Myocyte (in vitro differentiated cells): ENCODE measurements around the gene BORCS5. TPM values are rescaled to one million over a fixed set of nuclear protein-coding genes. Genes with fewer than 3 reads are reported as not detected.
A peak's percentile ranks its signal among the peaks of the same experiment; 100 is the strongest.
"Not testable (repeated sequence)": the region's sequence is repeated elsewhere in the genome, so short reads cannot be mapped to it uniquely, and the experiment has no call there.

Source experiments
- DNase-seq: peaks from one replicate; pipeline ENCODE4 v3.0.0-alpha.2; 2012; ENCODE audit warnings: low read depth
- total RNA-seq: library from RNA; depleted of rRNA; stranded (reverse); fragments of >200 nt; gene quantifications from 2 replicates; pipeline ENCODE4 v1.2.3, GENCODE V29; 2014

BORCS5 gene
- total RNA-seq, 1 donor from 2014 or later: 15.7 TPM

DNA sequence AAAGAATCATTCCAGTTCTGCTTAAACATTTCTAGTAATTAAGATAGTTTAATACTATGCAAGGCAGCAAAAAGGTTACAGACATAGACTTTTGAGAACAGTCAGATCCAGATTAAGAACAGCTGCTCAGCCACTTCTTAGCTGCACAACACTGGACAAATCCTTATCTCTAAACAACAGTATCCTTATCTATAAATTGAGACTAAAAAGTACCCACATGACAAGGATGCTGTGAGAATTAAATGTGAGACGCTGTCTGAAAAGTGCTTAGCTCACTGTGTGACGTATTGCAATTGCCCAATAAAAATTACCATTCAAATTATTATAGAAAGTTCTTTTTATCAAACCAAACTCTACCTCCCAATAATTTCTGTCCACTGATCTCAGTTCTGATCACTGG lies 35.5 kb downstream of the BORCS5 start:
- no peak for DNase-seq

DNA sequence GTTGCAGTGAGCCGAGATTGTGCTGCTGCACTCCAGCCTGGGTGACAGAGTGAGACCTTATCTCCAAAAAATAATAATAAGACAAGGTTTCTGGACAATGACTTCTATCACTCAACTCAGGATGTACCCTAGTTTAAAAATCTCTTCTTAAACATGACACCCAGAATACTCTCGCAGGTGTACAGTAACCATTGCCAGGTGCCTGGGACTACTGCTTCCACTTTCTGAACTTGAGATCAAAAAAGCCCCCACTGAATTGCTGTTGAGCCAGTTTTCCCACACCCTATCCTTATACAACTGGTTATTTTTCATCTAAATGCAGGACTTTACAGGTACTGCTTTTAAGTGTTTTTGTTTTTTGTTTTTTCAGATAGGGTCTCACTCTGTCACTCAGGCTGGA lies 36.3 kb downstream of the BORCS5 start:
- DNase-seq: no peak

DNA sequence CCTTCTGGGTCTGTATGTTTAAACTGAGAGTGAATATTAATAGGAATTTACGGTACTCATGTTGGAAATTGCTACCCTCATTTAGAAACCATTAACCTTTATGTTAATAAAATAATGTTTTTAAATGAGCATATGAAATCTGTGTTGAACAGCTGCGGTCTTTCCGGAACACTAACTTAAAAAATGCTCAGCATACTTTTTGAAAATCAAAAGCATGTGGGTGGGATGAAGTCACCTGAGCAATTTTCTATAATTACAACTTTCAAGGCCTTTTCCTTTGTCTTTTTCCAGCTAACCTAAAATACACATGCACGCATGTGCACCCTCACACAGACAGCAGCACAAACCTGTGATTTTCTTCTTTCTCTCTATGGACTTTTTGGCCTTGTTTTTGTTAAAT lies 39.8 kb downstream of the BORCS5 start:
- DNase-seq: no peak

DNA sequence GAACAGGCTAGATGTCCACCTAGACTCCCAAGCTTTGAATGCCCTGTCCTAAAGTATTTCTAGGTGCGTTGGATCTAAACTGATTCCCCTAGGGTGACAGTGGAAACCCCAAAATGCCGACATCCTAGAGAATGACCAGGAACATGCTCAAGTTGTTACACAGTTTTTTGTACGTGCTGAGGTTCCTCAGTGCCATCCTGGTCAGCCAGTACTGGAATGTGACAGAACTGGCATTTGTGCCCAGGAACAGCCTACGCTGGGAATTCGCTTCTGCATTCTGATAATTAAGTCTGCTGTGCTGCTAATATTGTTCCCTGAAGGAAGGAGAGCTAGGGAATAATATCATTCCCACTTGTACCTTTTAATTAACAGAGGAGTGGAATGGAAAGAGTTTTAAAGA lies 40.3 kb downstream of the BORCS5 start:
- DNase-seq: no peak

DNA sequence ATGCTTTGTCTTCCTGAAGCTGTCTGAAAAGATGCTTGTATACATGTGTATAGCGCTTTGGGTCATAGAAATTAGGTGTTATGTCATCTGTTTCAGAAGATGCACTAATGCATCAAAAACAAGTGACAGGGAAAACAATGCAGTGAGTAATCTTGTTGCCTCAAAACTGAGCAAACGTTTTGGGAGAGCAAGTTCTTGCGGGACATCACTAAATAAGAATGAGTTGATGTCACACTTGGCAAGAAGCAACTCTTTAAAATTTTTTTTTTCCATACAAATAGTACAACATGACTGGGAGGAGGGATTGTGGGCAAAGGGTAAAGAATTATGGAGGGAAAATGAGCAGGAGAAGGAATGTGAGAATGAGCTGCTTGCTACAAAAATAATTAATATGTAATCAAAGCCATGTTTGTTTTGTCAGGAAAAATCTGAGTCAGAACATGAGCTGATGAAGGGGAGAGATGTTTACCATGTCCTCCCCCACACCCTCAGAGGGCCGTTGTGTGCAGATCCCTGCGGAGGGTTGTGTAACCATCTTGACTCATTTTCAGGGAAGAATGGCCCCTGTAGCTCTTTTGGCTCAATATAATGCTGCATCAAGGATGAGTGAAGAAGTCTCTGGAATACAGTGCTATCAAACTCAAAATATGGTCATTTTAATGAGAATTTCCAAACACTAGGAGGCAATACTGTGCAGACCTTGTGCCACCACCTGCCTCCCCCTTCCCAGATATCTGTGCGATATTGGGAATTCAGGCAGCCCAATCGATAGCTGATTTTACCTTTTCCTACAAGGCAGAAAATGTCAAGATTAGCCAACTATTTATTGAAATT lies 41.4 kb downstream of the BORCS5 start:
- peak; percentile 61 for DNase-seq

DNA sequence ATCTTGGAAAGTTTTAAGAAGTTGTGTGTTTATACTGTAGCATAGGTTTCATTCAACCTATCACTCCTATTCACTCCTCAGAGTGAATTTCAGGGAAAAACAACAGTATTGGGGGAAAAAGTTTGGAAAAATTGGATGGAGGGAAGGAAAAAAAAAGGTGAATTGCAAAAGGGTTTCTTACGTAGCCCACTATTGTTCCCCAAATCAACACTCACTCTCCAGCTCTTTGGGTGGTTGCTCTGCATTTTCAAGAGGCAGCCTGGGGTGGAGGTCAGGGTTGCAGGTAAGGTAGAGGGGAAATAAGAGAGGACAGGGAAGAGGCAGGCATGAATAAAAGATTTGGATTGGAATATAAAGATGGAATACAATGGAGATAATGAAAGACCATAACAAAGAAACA lies 42.3 kb downstream of the BORCS5 start:
- DNase-seq: no peak

DNA sequence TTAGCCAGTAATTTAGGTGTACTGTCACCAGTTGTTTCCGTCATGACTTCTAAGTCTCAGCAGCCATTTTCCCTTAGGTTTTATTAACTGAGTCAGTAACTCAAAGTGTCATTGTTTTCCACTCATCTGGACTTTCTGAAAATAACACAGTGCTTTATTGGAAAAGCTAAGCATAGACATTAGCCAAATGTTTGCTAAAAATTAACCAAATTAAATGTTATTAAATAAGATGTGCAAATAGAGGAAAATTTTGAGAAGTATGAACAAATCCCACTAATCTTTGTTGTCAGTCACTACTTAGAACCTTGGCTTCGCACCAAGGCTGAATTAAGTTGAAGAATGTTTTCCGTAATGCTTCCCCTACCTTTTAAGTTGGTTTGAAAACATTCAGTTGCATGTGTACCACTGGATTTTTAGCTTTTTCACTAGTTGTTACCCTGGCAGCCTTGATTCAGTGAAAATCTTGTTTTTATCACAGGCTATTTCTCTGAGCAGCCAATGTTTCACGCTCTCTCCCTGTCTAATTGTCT lies 43.0 kb downstream of the BORCS5 start:
- DNase-seq: no peak

DNA sequence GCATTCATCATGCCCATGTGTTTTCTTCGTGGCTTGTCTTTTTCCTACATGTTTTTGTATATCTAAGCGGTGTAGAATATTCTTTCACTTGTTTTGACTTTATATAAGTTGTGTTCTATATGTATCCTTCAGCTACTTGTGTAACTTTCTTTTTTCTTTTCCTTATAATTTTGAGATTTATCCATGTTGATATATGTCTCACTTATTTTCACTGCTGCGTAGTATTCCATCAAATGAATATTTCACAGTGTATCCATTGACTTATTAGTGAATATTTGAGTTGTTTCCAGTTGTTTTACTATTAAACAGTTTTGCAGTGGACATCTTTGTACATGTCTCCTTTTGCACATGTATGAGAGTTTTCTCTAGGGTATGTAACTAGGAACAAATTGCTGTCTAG lies 43.9 kb downstream of the BORCS5 start:
- no peak for DNase-seq

DNA sequence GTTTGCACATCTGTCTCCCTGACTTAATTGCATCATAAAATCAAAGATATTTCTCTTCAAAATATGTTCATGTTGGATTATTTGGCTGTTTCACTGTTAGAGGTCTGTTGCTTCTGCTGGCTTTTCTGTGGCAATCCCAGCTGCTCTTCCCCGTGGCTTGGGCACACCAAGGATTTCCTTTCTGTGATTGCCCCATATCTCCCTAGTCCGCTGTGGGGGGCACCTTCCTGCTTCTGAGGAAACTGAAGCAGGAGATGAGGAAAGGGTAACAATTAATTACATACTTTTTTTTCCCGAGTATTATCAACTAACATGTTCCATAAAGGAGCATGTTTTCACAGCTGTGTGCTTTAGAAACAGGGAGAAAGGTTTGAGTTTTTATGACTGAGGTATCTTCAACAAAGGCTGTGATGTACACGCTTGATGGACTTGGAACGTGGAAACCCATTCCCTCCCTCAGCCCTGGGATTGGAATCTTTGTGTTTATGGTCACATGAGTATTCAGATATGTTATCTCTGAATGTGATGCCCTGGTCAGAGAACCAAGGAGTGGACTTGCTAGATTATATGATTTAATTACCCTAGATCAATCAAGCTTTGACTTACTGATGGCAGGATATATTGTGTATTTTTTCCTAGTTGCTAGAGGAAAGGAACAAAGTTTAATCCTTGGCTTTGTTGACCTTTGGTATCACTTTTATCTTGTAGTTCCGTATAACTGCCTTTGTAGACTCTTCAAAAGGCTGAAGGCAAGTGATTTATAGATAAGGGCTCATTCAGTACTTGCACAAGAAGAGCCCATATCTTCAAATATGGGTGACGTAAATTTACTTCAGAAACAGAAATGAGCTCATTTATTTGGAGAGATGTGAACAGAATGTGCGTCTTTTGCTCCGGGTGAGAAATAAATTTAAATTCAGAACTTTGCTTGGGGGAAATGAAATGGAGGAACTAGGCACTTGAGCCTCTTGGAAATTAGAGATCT lies 46.7 kb downstream of the BORCS5 start:
- no peak for DNase-seq

DNA sequence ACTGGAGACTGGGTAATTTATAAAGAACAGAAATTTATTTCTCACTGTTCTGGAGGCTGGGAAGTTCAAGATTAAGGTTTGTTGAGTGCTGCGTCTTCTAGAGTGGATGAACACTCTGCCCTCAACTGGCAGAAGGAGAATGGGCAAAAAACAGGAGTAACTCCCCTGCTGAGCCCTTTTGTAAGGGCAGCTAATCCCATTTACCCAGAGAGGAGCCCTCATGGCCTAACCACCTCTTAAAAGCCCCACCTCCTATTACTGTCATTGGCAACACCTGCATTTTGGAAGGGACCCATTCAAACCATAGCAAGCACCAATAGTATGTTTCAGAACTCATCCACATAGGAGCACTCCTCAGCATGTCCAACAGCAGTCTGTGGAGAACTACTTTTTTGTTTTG lies 47.4 kb downstream of the BORCS5 start:
- DNase-seq: no peak

DNA sequence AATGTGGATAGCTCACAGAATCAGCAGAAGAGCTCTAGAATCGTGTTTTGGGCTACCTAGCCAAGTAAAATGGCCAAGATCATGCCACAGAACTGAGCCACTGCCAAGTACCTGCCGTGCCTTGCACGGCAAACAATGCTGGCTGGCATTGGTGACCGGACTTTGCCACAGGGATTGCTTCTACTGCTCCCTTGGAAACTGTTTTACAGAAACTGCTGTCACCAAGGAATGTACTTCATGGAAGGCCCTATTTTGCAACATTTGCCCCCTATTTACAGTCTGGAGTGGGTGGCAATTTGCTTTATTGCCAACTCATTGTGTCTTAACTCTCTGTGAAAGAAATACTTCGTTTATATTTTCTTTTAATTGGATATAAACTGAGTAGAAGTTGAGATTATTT lies 49.0 kb downstream of the BORCS5 start:
- DNase-seq: no peak

DNA sequence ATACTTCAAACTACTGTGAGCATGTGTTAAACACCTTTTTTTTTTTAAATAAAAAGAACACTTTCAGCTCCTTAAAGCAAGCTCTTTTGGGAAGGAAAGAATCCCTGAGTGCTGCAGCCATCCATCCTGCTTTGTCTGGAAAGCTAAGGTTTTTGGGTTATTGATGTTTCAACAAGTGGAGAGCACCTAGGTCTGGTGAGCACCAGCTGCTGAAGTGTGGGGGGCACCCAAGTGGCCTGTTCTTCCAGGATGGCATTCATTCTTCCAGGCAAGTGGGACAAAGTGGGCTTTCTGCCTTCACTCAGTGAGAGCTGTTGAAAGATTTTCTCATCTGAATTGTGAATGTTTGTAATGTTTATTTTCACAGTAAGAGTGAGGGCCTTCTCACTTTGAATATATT lies 49.9 kb downstream of the BORCS5 start:
- DNase-seq: no peak

DNA sequence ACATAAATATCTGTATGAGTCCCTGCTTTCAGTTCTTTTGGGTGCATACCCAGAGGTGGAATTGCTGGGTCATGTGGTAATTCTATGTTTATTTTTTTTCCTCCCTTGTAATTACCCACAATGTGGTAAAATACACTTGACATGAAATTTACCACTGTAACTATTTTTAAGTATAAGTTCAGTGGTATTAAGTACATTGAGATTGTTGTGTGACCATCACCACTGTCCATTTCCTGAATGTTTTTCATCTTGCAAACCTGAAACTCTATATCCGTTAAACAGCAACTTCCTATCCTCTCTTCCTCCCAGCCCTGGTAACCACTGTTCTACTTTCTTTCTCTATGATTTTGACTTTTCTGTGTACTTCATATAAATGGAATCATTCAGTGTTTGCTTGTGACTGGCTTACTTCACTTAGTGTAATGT lies 51.4 kb downstream of the BORCS5 start:
- no peak for DNase-seq

DNA sequence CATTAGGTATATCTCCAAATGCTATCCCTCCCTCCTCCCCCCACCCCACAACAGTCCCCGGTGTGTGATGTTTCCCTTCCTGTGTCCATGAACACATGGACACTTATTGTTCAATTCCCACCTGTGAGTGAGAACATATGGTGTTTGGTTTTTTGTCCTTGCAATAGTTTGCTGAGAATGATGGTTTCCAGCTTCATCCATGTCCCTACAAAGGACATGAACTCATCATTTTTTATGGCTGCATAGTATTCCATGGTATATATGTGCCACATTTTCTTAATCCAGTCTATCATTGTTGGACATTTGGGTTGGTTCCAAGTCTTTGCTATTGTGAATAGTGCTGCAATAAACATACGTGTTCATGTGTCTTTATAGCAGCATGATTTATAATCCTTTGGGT lies 52.5 kb downstream of the BORCS5 start:
- DNase-seq: not testable (repeated sequence)

DNA sequence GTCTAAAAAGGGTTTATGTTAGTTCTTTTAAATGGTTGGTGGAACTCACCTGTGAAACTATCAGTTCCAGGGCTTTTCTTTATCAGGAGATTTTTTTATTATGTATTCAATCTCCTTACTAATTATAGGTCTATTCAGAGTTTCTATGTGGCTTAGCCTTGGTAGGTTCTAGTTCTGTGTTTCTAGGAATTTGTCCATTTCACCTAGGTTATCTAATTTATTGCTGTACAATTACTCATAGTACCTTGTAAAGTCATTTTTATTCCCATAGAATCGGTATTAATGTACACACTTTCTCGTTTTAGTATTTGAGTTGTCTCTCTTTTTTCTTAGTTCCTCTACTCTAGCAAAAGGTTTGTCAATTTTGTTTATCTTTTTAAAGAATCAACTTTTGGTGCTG lies 59.0 kb downstream of the BORCS5 start:
- no peak for DNase-seq

DNA sequence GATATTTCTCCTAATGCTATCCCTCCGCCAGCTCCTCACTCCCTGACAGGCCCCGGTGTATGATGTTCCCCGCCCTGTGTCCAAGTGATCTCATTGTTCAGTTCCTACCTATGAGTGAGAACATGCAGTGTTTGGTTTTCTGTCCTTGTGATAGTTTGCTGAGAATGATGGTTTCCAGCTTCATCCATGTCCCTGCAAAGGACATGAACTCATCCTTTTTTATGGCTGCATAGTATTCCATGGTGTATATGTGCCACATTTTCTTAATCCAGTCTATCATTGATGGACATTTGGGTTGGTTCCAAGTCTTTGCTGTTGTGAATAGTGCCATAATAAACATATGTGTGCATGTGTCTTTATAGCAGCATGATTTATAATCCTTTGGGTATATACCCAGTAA lies 62.3 kb downstream of the BORCS5 start:
- DNase-seq: not testable (repeated sequence)

DNA sequence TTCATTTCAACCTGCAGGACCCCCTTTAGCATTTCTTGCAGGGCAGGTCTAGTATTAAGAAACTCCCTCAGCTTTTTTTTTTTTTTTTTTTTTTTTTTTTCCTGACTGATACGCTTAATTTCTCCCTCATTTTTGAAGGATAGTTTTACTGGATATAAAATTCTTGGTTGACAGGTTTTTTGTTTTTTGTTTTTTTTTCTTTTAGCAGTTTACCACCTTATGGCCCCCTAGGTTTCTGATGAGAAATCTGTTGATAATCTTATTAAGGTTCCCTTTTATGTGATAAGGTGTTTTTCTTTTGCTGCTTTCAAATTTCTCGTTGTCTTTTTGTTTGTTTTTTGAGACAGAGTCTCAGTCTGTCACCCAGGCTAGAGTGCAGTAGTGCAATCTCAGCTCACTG lies 66.5 kb downstream of the BORCS5 start:
- DNase-seq: no peak

DNA sequence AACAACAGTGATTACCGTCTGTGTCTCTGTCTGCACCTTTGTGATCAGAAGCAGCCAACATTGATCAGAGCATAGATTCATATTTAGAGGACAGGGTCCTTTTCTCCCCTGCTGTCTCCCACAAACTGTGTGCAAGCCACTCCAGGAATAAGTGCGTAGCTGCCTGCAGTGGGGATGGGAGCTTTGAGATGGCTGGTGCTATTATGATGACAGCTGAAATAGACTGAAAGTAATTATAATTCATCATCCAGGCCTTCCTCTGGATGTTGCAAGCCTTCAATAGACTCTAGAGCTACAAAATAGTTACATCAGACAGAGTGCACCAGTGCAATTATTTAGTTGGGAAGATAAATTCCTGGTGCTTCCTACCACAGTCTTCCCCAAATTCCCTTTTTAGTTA lies 68.1 kb downstream of the BORCS5 start:
- DNase-seq: no peak

DNA sequence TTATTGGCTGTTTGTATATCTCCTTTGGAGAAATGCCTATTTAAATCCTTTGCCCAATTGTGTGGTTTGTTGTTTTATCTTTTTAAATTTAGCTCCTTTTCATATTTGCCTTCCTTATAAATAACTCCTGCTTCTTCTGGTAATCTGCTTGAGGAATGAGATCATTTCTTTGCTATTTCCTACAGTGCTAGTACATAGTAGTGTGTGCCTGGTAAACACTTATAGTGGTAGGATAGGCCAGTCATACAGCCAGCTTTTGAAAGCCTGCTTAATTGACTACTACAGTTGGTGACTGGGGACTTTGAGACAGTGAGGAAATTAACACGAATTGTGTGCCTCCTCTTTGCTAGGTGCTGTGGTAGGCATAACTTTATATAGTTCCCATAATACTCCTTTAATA lies 68.7 kb downstream of the BORCS5 start:
- DNase-seq: no peak

DNA sequence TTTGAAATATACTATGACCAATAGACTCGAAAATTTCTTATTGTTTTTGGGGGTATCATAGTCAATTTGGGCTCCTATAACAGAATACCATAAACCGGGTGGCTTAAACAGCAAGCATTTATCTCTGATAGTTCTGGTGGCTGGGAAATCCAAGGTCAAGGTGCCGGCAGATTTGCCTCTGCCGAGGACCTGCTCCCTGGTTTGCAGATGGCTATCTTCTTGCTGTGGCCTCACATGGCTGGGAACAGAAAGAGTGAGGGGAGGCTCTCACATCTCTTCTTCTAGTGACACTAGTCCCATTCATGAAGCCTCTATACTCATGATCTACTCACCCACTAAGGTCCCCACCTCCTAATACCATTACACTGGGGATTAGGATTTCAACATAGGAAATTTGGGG lies 70.7 kb downstream of the BORCS5 start:
- DNase-seq: no peak

DNA sequence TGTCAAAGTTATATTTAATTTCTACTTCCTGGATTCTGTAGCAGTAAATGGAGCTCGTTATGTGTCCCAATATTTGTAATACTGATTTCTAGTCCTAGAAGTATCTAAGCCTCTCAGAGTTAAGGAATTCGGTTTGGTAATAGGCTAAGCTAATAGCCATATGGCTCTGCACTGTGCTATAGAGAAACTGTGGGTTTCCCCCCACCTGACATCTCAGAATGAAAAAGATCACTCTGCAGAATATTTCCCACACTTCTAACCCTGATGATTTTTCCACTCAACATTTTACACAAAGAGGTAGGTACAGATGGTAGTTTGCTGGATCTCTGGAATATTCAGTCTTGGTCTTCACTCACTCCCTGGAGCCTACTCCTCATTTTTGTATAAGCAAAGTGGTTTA lies 71.2 kb downstream of the BORCS5 start:
- no peak for DNase-seq
